ENCODE measurements around the gene CARD9. TPM values are rescaled to one million over a fixed set of nuclear protein-coding genes. Genes with fewer than 3 reads are reported as not detected.

The CARD9 gene
- total and polyA plus RNA-seq, 9 donors, result 1.1 to 2.7 (median 1.4) TPM

DNA sequence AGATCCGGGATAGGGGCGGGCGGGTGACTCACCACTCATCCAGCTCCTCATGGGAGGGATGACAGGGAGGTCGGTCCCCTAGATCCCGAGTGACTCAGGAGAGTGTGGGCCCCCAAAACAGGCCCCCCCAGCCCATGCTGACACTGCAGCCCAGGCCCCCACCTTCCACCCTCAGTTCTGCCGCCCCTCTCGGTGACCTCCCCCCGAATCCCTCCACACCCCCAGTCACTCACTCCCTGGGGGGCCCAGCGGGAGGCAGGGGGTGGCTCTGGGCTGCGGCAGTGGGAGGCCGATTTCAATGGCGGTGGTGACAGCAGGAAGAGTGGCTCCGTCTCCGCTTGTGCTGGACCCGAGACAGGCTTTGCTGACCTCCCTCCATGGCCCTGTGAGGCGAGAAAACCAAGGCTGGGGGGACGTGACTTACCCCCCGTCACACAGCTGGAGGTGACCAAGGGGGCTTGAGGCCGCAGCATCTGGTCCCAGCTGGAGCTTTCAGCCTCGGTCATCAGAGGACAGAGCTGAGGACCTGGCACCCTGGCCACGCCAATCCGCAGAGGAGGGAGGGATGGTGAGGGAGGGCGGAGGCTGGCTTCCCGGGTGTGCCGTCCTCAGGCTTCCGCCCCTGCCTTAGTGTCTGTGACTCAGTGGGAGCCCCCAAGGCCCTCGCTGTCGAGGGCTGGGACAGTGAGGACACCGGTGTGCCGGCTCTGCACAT is 37.2 kb downstream of the CARD9 start:
- Histone ChIP-seq H3K27ac (ENCODE audit: low read length) (no peak overlapping the region), H3K4me3 (ENCODE audit: low read length) (no peak overlapping the region), H3K9me3 (replicated peaks; ENCODE audit: control insufficient read depth, low read depth, low read length) (no peaks in the 10 kb centered on the region), H3K27me3 (ENCODE audit: control insufficient read depth, insufficient read depth, low read length) (no peaks in the 10 kb centered on the region), H3K36me3 (ENCODE audit: control insufficient read depth, insufficient read depth, low read length) (peaks cover 80% of the 10 kb centered on the region), H3K4me1 (ENCODE audit: control insufficient read depth, insufficient read depth, low read length) (peaks cover 6% of the 10 kb centered on the region)
- WGBS (ENCODE audit: insufficient coverage), result 79% methylated on average over 22 of the region's 30 CpGs
- no peak for DNase-seq

DNA sequence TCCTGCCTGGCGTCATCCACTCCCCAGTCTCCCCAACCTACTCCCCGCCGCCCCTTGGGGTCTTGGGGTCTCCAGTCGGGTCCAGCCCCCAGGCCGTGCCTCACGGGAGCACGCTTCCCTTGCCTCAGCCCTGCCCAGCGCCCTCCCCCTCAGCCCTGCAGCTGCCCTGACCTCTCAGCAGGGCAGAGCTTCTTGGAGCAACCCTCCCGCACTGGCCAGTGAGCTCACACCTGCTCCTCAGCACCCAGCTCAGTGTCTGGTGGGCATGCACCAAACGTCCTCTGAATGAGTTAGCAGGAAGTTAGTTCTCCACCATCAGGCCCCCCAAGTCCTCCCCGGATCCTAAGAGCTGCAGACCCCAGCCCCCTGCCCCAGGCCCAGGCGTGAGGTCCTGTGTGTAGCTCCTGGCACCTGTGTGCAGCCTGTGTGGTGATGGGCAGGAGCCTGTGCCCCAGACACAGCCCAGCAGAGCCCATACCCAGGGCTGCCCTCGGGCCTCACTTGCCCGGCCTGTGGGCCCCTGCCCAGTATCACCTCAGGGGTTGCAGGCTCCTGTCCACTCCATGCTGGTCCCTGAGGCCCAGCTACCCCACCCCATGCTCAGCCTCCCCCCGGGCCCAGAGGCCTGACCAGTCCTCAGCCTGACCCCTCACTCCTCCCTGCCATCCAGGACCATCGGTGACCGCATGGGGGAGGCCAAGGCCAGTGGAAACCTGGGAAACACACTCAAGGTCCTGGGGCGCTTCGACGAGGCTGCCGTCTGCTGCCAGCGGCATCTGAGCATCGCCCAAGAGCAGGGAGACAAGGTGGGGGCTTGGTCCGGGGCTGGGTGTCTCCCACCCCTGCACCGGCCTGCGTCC is 37.9 kb downstream of the CARD9 start:
- WGBS (ENCODE audit: insufficient coverage), result 83% methylated on average over 23 of the region's 26 CpGs
- peaks cover 8% of the 10 kb centered on the region for H3K4me1 ChIP-seq (ENCODE audit: control insufficient read depth, insufficient read depth, low read length)
- peaks cover 78% of the 10 kb centered on the region for H3K36me3 ChIP-seq (ENCODE audit: control insufficient read depth, insufficient read depth, low read length)
- H3K27ac ChIP-seq (ENCODE audit: low read length), result no peak overlapping the region
- no peaks in the 10 kb centered on the region for H3K27me3 ChIP-seq (ENCODE audit: control insufficient read depth, insufficient read depth, low read length)
- no peak for DNase-seq
- no peak overlapping the region for H3K4me3 ChIP-seq (ENCODE audit: low read length)
- H3K9me3 ChIP-seq (replicated peaks; ENCODE audit: control insufficient read depth, low read depth, low read length), result no peaks in the 10 kb centered on the region

- no peak overlapping the region for H3K27ac ChIP-seq (ENCODE audit: low read length)
- H3K27me3 ChIP-seq (ENCODE audit: control insufficient read depth, insufficient read depth, low read length), result no peaks in the 10 kb centered on the region
- WGBS (ENCODE audit: insufficient coverage), result 90% methylated on average over 19 of the region's 21 CpGs
- peaks cover 17% of the 10 kb centered on the region for H3K4me1 ChIP-seq (ENCODE audit: control insufficient read depth, insufficient read depth, low read length)
- no peak overlapping the region for H3K4me3 ChIP-seq (ENCODE audit: low read length)
- H3K36me3 ChIP-seq (ENCODE audit: control insufficient read depth, insufficient read depth, low read length), result peaks cover 70% of the 10 kb centered on the region
- no peak for DNase-seq
- H3K9me3 ChIP-seq (replicated peaks; ENCODE audit: control insufficient read depth, low read depth, low read length), result no peaks in the 10 kb centered on the region
These were observed 38.9 kb downstream of the CARD9 start for GRCh38 chr9:136334541-136334940.

DNA sequence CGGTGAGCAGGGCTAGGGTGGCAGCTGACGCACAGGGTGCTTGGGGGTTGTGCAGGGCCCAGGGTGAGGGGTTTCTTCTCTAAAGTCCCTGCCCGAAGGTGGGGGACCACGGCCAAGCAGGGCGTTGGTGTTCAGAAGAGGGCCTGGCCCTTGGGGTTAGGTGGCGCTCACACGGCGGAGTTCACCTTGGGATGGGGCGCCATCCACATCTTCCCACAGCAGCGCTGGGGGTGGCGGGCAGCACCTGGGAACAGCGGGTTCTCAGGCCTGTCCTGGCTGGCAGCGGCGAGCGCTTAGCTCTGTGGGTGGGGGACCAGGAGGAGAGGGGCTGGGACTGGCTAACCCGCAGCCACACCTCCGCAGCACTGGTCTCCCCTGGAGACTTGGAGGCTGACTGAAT is 40.0 kb downstream of the CARD9 start:
- Histone ChIP-seq H3K4me3 (ENCODE audit: low read length) (no peak overlapping the region), H3K36me3 (ENCODE audit: control insufficient read depth, insufficient read depth, low read length) (peaks cover 61% of the 10 kb centered on the region), H3K27ac (ENCODE audit: low read length) (no peak overlapping the region), H3K9me3 (replicated peaks; ENCODE audit: control insufficient read depth, low read depth, low read length) (no peaks in the 10 kb centered on the region), H3K4me1 (ENCODE audit: control insufficient read depth, insufficient read depth, low read length) (peaks cover 28% of the 10 kb centered on the region), H3K27me3 (ENCODE audit: control insufficient read depth, insufficient read depth, low read length) (no peaks in the 10 kb centered on the region)
- WGBS (ENCODE audit: insufficient coverage), result 88% methylated on average over 13 of the region's 17 CpGs
- no peak for DNase-seq

- 94% methylated on average over 9 of the region's 12 CpGs for WGBS (ENCODE audit: insufficient coverage)
- no peaks in the 10 kb centered on the region for H3K9me3 ChIP-seq (replicated peaks; ENCODE audit: control insufficient read depth, low read depth, low read length)
- no peak overlapping the region for H3K4me3 ChIP-seq (ENCODE audit: low read length)
- H3K27me3 ChIP-seq (ENCODE audit: control insufficient read depth, insufficient read depth, low read length), result no peaks in the 10 kb centered on the region
- H3K27ac ChIP-seq (ENCODE audit: low read length), result no peak overlapping the region
- H3K4me1 ChIP-seq (ENCODE audit: control insufficient read depth, insufficient read depth, low read length), result peaks cover 32% of the 10 kb centered on the region
- DNase-seq, result no peak
- H3K36me3 ChIP-seq (ENCODE audit: control insufficient read depth, insufficient read depth, low read length), result peaks cover 56% of the 10 kb centered on the region
These were observed 40.4 kb downstream of the CARD9 start for GRCh38 chr9:136333045-136333444.

- peaks cover 51% of the 10 kb centered on the region for H3K36me3 ChIP-seq (ENCODE audit: control insufficient read depth, insufficient read depth, low read length)
- no peak for DNase-seq
- H3K9me3 ChIP-seq (replicated peaks; ENCODE audit: control insufficient read depth, low read depth, low read length), result no peaks in the 10 kb centered on the region
- WGBS (ENCODE audit: insufficient coverage), result 85% methylated on average over 9 of the region's 11 CpGs
- H3K27me3 ChIP-seq (ENCODE audit: control insufficient read depth, insufficient read depth, low read length), result no peaks in the 10 kb centered on the region
- H3K4me3 ChIP-seq (ENCODE audit: low read length), result no peak overlapping the region
- H3K4me1 ChIP-seq (ENCODE audit: control insufficient read depth, insufficient read depth, low read length), result peaks cover 34% of the 10 kb centered on the region
- H3K27ac ChIP-seq (ENCODE audit: low read length), result no peak overlapping the region
These were observed 40.9 kb downstream of the CARD9 start for GRCh38 chr9:136332482-136332983.

DNA sequence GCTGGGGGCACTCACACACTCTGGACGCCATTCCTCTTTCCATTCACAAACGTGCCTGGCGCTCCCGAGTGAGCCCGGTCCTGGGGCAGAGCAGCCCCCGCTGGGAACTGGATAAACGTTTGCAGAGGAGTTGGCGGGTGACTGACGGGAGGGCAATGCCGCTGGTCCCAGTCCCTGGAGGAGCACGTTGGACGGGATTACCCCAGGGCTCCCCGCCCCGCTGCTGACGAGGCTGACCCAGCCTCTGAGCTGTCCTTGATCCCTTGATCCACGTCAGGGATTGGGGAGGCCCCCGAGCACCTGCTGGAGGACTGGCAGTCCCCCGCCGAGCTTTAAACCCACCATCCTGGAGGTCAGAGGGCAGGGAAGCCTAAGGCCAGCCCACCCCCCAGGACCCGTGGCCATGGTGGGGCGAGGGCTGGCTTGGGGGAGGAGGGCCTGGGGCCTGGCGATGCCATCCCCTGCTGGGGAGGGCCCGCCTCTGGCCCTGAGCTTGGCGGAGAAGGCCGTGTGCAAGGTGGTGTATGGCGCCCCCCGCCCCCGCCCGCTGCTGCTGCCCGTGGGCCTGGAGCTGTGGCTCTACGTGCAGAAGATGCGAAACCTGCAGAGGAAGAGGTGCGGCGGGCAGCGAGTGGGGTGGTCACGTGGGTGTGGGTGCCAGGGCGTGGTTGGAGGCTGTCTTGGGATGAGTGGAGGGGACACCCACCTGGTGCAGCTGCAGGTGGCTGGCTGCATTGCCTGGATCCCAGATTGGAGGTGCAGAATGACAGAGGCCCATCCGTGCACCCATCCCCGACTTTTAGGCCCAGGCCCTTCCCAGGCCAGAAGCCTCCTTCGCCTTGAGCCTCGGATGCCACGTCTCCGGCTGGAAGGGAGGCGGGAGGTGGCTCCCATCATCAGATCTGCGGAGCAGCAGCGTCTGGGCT is 41.6 kb downstream of the CARD9 start:
- Histone ChIP-seq H3K27ac (ENCODE audit: low read length) (no peak overlapping the region), H3K9me3 (replicated peaks; ENCODE audit: control insufficient read depth, low read depth, low read length) (no peaks in the 10 kb centered on the region), H3K27me3 (ENCODE audit: control insufficient read depth, insufficient read depth, low read length) (no peaks in the 10 kb centered on the region), H3K4me3 (ENCODE audit: low read length) (no peak overlapping the region), H3K4me1 (ENCODE audit: control insufficient read depth, insufficient read depth, low read length) (peaks cover 37% of the 10 kb centered on the region), H3K36me3 (ENCODE audit: control insufficient read depth, insufficient read depth, low read length) (peaks cover 44% of the 10 kb centered on the region)
- no peak for DNase-seq
- WGBS (ENCODE audit: insufficient coverage), result 79% methylated on average over 32 of the region's 46 CpGs

DNA sequence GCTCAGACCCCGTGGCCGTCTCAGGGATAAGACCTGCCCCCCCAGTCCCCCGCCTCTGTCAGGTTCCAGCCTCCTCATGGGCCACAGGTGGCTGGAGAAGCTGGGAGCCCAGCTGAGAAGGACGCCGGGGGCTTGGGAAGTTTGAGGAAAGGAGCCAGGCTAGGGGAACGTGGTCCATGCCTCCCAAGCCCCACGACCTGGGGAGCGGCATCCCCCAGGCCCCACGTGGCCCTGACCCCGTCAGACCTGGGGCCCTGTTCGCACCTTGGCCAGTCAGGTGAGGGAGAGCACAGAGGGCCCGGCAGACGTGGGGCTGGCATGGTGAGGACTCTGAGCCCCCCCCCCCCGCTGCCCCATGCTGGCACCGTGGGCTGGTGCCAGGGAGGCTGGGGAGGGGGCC is 42.4 kb downstream of the CARD9 start:
- Histone ChIP-seq H3K36me3 (ENCODE audit: control insufficient read depth, insufficient read depth, low read length) (peaks cover 36% of the 10 kb centered on the region), H3K4me3 (ENCODE audit: low read length) (no peak overlapping the region), H3K27me3 (ENCODE audit: control insufficient read depth, insufficient read depth, low read length) (no peaks in the 10 kb centered on the region), H3K27ac (ENCODE audit: low read length) (no peak overlapping the region), H3K4me1 (ENCODE audit: control insufficient read depth, insufficient read depth, low read length) (peaks cover 45% of the 10 kb centered on the region), H3K9me3 (replicated peaks; ENCODE audit: control insufficient read depth, low read depth, low read length) (no peaks in the 10 kb centered on the region)
- 82% methylated on average over 12 of the region's 15 CpGs for WGBS (ENCODE audit: insufficient coverage)
- no peak for DNase-seq

- WGBS (ENCODE audit: insufficient coverage), result 79% methylated on average over 9 of the region's 14 CpGs
- Histone ChIP-seq H3K4me3 (ENCODE audit: low read length) (no peak overlapping the region), H3K4me1 (ENCODE audit: control insufficient read depth, insufficient read depth, low read length) (peaks cover 49% of the 10 kb centered on the region), H3K36me3 (ENCODE audit: control insufficient read depth, insufficient read depth, low read length) (peaks cover 31% of the 10 kb centered on the region), H3K27ac (ENCODE audit: low read length) (no peak overlapping the region), H3K9me3 (replicated peaks; ENCODE audit: control insufficient read depth, low read depth, low read length) (no peaks in the 10 kb centered on the region), H3K27me3 (ENCODE audit: control insufficient read depth, insufficient read depth, low read length) (no peaks in the 10 kb centered on the region)
- no peak for DNase-seq
These were observed 43.0 kb downstream of the CARD9 start for GRCh38 chr9:136330406-136330990.

All from muscle of leg (tissue), 11 donors.